Lower leg skin (tissue), 4 donors: ENCODE data around the gene ATXN3L. TPM values are rescaled to one million over a fixed set of nuclear protein-coding genes. Genes with fewer than 3 reads are reported as not detected.

Experiments
- DNase-seq, 2 donors: peaks; one replicate each; pipeline ENCODE4 v3.0.0-alpha.2; 2019; ENCODE audit warnings: low spot score in 2 of 2
- H3K4me3 ChIP-seq: fragments of 200-600 bp; sonication (generic); 2 replicates; pipeline ENCODE4 v1.5.1; 2017; ENCODE audit warnings: mild to moderate bottlenecking, low read depth; ENCODE audit not compliant: poor library complexity, severe bottlenecking
- CTCF ChIP-seq, 3 donors: fragments of 450-650 bp; IDR thresholded peaks; one replicate each; pipeline ENCODE4 v1.5.1; 2016; ENCODE audit warnings: antibody characterized with exemption in 3 of 3, mild to moderate bottlenecking in 3 of 3, moderate library complexity in 2 of 3
- POLR2A ChIP-seq, 2 donors: fragments of 450-650 bp; IDR thresholded peaks; one replicate each; pipeline ENCODE4 v1.6.1; 2016 to 2017; ENCODE audit warnings: antibody characterized with exemption in 2 of 2, mild to moderate bottlenecking in 1 of 2, moderate library complexity in 1 of 2
- WGBS, 2 donors: methylation state at CpG; one replicate each; pipeline ENCODE4 v1.1.5; 2018; 5-methylcytosine and 5-hydroxymethylcytosine counted together
- intact Hi-C: fragments of 100-400 bp; cut with DNase I; formaldehyde crosslinking; loops from one replicate; pipeline ENCODE4 v1.15.0; 2023; ENCODE audit warnings: low total_unique reads
- total RNA-seq, 4 donors: library from RNA; depleted of rRNA; stranded (reverse); fragments of >200 nt; gene quantifications; one replicate each; pipeline ENCODE4 v1.1.0, GENCODE V29; 2016

Gene ATXN3L
- total RNA-seq, 4 donors from 2014 or later, result not detected

GRCh38 chrX:13268874-13269273 is 51.0 kb downstream of the ATXN3L start:
- TF ChIP-seq POLR2A (IDR thresholded peaks at IDR 0.05), result no peak
- TF ChIP-seq CTCF (IDR thresholded peaks at IDR 0.05), result no peak
- WGBS, 2 donors, result 91 to 100% methylated on average over 1 of the region's 1 CpG
- no peak for DNase-seq
- no peak overlapping the region for H3K4me3 ChIP-seq
- intact Hi-C loops, result no loop called here

Other genes starting within 250 kb of the ATXN3L start
- gene EGFL6, start 249.5 kb upstream of the ATXN3L start, total RNA-seq, result under 1 TPM in 3 of 4 donors, not detected in 1; 0.13 to 0.38 (median 0.32) TPM